Putamen (tissue), 1 donor: ENCODE data around the gene LRRC15.
A peak's percentile ranks its signal among the peaks of the same experiment; 100 is the strongest.

ENCODE experiments used
- DNase-seq: peaks from one replicate; pipeline ENCODE4 v3.0.0-alpha.2; 2016; ENCODE audit warnings: low spot score

The LRRC15 gene

GRCh38 chr3:194369522-194370279 is at the start of gene LRRC15:
Gene LRRC15, minus strand, starts transcription at chr3:194369743. Its CDS starts 8,700 bp downstream, at chr3:194361043.
- DNase-seq: no peak

- DNase-seq: no peak
These were observed 49.1 kb upstream of the LRRC15 start for GRCh38 chr3:194418671-194419070.

GRCh38 chr3:194407423-194407822 is 37.9 kb upstream of the LRRC15 start:
- no peak for DNase-seq

GRCh38 chr3:194405766-194406165 is 36.2 kb upstream of the LRRC15 start:
- no peak for DNase-seq

GRCh38 chr3:194404365-194405140 is 35.0 kb upstream of the LRRC15 start:
- peak; percentile 61 for DNase-seq

GRCh38 chr3:194401868-194402329 is 32.4 kb upstream of the LRRC15 start:
- DNase-seq: peak; percentile 12

- DNase-seq: no peak
These were observed 31.8 kb upstream of the LRRC15 start for GRCh38 chr3:194401346-194401745.

GRCh38 chr3:194399874-194400411 is 30.4 kb upstream of the LRRC15 start:
- no peak for DNase-seq

GRCh38 chr3:194399166-194399565 is 29.6 kb upstream of the LRRC15 start, which contains the start of gene GP5:
Gene GP5, minus strand, starts transcription at chr3:194399266. Its CDS starts 984 bp downstream, at chr3:194398282.
- no peak for DNase-seq

GRCh38 chr3:194397757-194398312 is 28.3 kb upstream of the LRRC15 start:
- no peak for DNase-seq

GRCh38 chr3:194396859-194397756 is 27.6 kb upstream of the LRRC15 start:
- no peak for DNase-seq

- no peak for DNase-seq
These were observed 27.0 kb upstream of the LRRC15 start for GRCh38 chr3:194396539-194396858.

- peak; percentile 23 for DNase-seq
These were observed 26.4 kb upstream of the LRRC15 start for GRCh38 chr3:194395778-194396538.

- DNase-seq: peak; percentile 59
These were observed 25.7 kb upstream of the LRRC15 start for GRCh38 chr3:194395212-194395611.

GRCh38 chr3:194392576-194392975 is 23.0 kb upstream of the LRRC15 start:
- no peak for DNase-seq

- no peak for DNase-seq
These were observed 21.3 kb upstream of the LRRC15 start for GRCh38 chr3:194390835-194391234.

GRCh38 chr3:194389269-194389668 is 19.7 kb upstream of the LRRC15 start:
- DNase-seq: no peak

- no peak for DNase-seq
These were observed 18.4 kb upstream of the LRRC15 start for GRCh38 chr3:194387926-194388418.

GRCh38 chr3:194387276-194387675 is 17.7 kb upstream of the LRRC15 start:
- no peak for DNase-seq

- DNase-seq: no peak
These were observed 17.1 kb upstream of the LRRC15 start for GRCh38 chr3:194386648-194387047.

- no peak for DNase-seq
These were observed 16.5 kb upstream of the LRRC15 start for GRCh38 chr3:194386066-194386465.
